Natural killer cell (primary cell): Measurements from ENCODE around the gene CDPF1. TPM values are rescaled to one million over a fixed set of nuclear protein-coding genes. Genes with fewer than 3 reads are reported as not detected.

Source experiments
- ATAC-seq, 3 donors: fragments of 150-1000 bp in 2 of 3; fragments of 200-7000 bp in 1 of 3; cut with Tn5 transposase; 1 replicate in 1 of 3; 2 replicates in 2 of 3; pipeline ENCODE4 v1.10.0; 2021; ENCODE audit warnings: mild to moderate bottlenecking in 2 of 3, moderate library complexity in 2 of 3
- DNase-seq, 2 donors: peaks; one replicate each; pipeline versions ENCODE4 v3.0.0 to v3.0.0-alpha.2; 2013 to 2021; ENCODE audit warnings: mixed read lengths in 1 of 2
- H3K27ac ChIP-seq: one replicate; pipeline ENCODE4 v1.5.1; 2013; ENCODE audit warnings: mild to moderate bottlenecking, low read length
- H3K27me3 ChIP-seq: one replicate; pipeline ENCODE4 v1.6.1; 2013; ENCODE audit warnings: low read length; ENCODE audit not compliant: control insufficient read depth, insufficient read depth
- H3K36me3 ChIP-seq: one replicate; pipeline ENCODE4 v1.6.1; 2013; ENCODE audit warnings: low read length; ENCODE audit not compliant: control insufficient read depth, insufficient read depth
- H3K4me1 ChIP-seq: one replicate; pipeline ENCODE4 v1.6.1; 2013; ENCODE audit warnings: low read length; ENCODE audit not compliant: control insufficient read depth, insufficient read depth
- H3K4me3 ChIP-seq: one replicate; pipeline ENCODE4 v1.5.1; 2013; ENCODE audit warnings: low read length
- H3K9me3 ChIP-seq: one replicate; pipeline ENCODE4 v1.6.1; 2013; ENCODE audit warnings: low read length; ENCODE audit not compliant: control insufficient read depth, insufficient read depth
- H3K27ac Mint-ChIP-seq, 2 donors: one replicate each; pipeline ENCODE4 v1.8.0; 2022; ENCODE audit warnings: mild to moderate bottlenecking in 2 of 2, mixed read lengths in 2 of 2, moderate library complexity in 1 of 2
- H3K27me3 Mint-ChIP-seq, 2 donors: one replicate each; pipeline ENCODE4 v1.8.0; 2022; ENCODE audit warnings: low read depth in 2 of 2, mixed read lengths in 2 of 2
- H3K36me3 Mint-ChIP-seq: one replicate; pipeline ENCODE4 v1.8.0; 2022; ENCODE audit warnings: mixed read lengths
- H3K4me1 Mint-ChIP-seq, 2 donors: one replicate each; pipeline ENCODE4 v1.8.0; 2022; ENCODE audit warnings: mixed read lengths in 2 of 2
- H3K4me3 Mint-ChIP-seq: one replicate; pipeline ENCODE4 v1.8.0; 2022; ENCODE audit warnings: mild to moderate bottlenecking, moderate library complexity, mixed read lengths
- H3K9me3 Mint-ChIP-seq, 2 donors: one replicate each; pipeline ENCODE4 v1.8.0; 2022; ENCODE audit warnings: mixed read lengths in 2 of 2
- CTCF ChIP-seq: fragments of 200-600 bp; IDR thresholded peaks from one replicate; pipeline ENCODE4 v1.8.0; 2022; ENCODE audit warnings: antibody characterized with exemption
- WGBS: methylation state at CpG from one replicate; pipeline ENCODE4 v1.1.7; 2013; ENCODE audit warnings: missing lambda C conversion rate; ENCODE audit not compliant: insufficient coverage; 5-methylcytosine and 5-hydroxymethylcytosine counted together
- intact Hi-C: fragments of 100-400 bp; cut with micrococcal nuclease; formaldehyde crosslinking; loops from one replicate; pipeline ENCODE4 v1.14.2; 2022
- total RNA-seq, 4 donors: library from RNA; stranded (reverse); fragments of 120-200 nt in 1 of 4; gene quantifications; one replicate each; pipeline versions ENCODE4 v1.2.3 to v1.2.4, GENCODE V29; 2013 to 2022

Gene CDPF1
- total RNA-seq, 3 donors from 2014 or later (not counting 1 experiment from before 2014, with no cell fraction given), result 5.0 to 11.4 (median 7.2) TPM

- WGBS, result 97% methylated on average over 12 of the region's 12 CpGs
- ATAC-seq (no peak), DNase-seq (no peak)
- H3K27ac Mint-ChIP-seq, result no peak overlapping the region
- H3K4me1 Mint-ChIP-seq, result peaks cover 43 to 46% of the 10 kb centered on the region in 2 donors
- H3K4me3 Mint-ChIP-seq, result no peak overlapping the region
- no peaks in the 10 kb centered on the region for H3K36me3 Mint-ChIP-seq
- H3K4me1 ChIP-seq, result peaks cover 43% of the 10 kb centered on the region
- no peak overlapping the region for H3K4me3 ChIP-seq
- intact Hi-C loops, result no loop called here
- no peaks in the 10 kb centered on the region for H3K9me3 Mint-ChIP-seq
- no peaks in the 10 kb centered on the region for H3K27me3 Mint-ChIP-seq
- no peak overlapping the region for H3K27ac ChIP-seq
- TF ChIP-seq CTCF, result no peak
- peaks cover 50% of the 10 kb centered on the region for H3K36me3 ChIP-seq
- H3K27me3 ChIP-seq, result no peaks in the 10 kb centered on the region
- H3K9me3 ChIP-seq, result no peaks in the 10 kb centered on the region
These were observed 22.8 kb upstream of the CDPF1 start for GRCh38 chr22:46272762-46273431.

- no peak for TF ChIP-seq CTCF
- ATAC-seq, result no peak
- no peaks in the 10 kb centered on the region for H3K9me3 ChIP-seq
- no peaks in the 10 kb centered on the region for H3K36me3 Mint-ChIP-seq
- intact Hi-C loops, result no loop called here
- peaks cover 40% of the 10 kb centered on the region for H3K4me1 ChIP-seq
- H3K27ac Mint-ChIP-seq, result no peak overlapping the region
- peaks cover 41 to 44% of the 10 kb centered on the region in 2 donors for H3K4me1 Mint-ChIP-seq
- no peaks in the 10 kb centered on the region for H3K27me3 Mint-ChIP-seq
- H3K4me3 Mint-ChIP-seq, result no peak overlapping the region
- no peaks in the 10 kb centered on the region for H3K9me3 Mint-ChIP-seq
- H3K27ac ChIP-seq, result no peak overlapping the region
- H3K27me3 ChIP-seq, result no peaks in the 10 kb centered on the region
- WGBS, result 97% methylated on average over 6 of the region's 8 CpGs
- no peak for DNase-seq
- H3K36me3 ChIP-seq, result peaks cover 46% of the 10 kb centered on the region
- no peak overlapping the region for H3K4me3 ChIP-seq
These were observed 22.1 kb upstream of the CDPF1 start for GRCh38 chr22:46272196-46272595.

GRCh38 chr22:46269564-46269963, 19.5 kb upstream of the CDPF1 start:
- WGBS, result 92% methylated on average over 11 of the region's 11 CpGs
- DNase-seq, result no peak
- Histone ChIP-seq H3K27ac (no peak overlapping the region), H3K36me3 (peaks cover 30% of the 10 kb centered on the region), H3K9me3 (no peaks in the 10 kb centered on the region), H3K4me1 (peaks cover 39% of the 10 kb centered on the region), H3K4me3 (no peak overlapping the region), H3K27me3 (no peaks in the 10 kb centered on the region)
- TF ChIP-seq CTCF, result no peak
- no peaks in the 10 kb centered on the region for H3K36me3 Mint-ChIP-seq
- H3K4me1 Mint-ChIP-seq, result peaks cover 48 to 51% of the 10 kb centered on the region in 2 donors
- H3K27ac Mint-ChIP-seq, result peak overlapping the region; percentile 19 to 53
- ATAC-seq, result no peak
- H3K4me3 Mint-ChIP-seq, result peak overlapping the region; percentile 95
- intact Hi-C loops, result no loop called here
- H3K9me3 Mint-ChIP-seq, result no peaks in the 10 kb centered on the region
- H3K27me3 Mint-ChIP-seq, result no peaks in the 10 kb centered on the region
